ENCODE measurements around the gene CRIP2.

Gene CRIP2

GRCh38 chr14:105490572-105491365 is 16.1 kb downstream of the CRIP2 start, which contains the start of gene TEDC1:
Gene TEDC1 (plus strand): TSS chr14:105491246. CDS start chr14:105491376, 130 bp downstream.
- peak; percentile 51 for TF ChIP-seq CTCF (conservative IDR thresholded peaks at IDR 0.05; ENCODE audit: low read length)
- H3K4me3 ChIP-seq (ENCODE audit: low read length), result peak within 1 kb of the TSS; percentile 69
- peak; percentile 100 for DNase-seq (ENCODE audit: low read depth)

- TF ChIP-seq CTCF (conservative IDR thresholded peaks at IDR 0.05; ENCODE audit: low read length), result no peak
- peak overlapping the region; percentile 61 for H3K4me3 ChIP-seq (ENCODE audit: low read length)
- no peak for DNase-seq (ENCODE audit: low read depth)
Measured at GRCh38 chr14:105491366-105491973, 16.8 kb downstream of the CRIP2 start.

- no peak for DNase-seq (ENCODE audit: low read depth)
- TF ChIP-seq CTCF (conservative IDR thresholded peaks at IDR 0.05; ENCODE audit: low read length), result no peak
- no peak overlapping the region for H3K4me3 ChIP-seq (ENCODE audit: low read length)
Measured at GRCh38 chr14:105492031-105492970, 17.7 kb downstream of the CRIP2 start.

GRCh38 chr14:105492971-105493871 is 18.6 kb downstream of the CRIP2 start:
- no peak for TF ChIP-seq CTCF (conservative IDR thresholded peaks at IDR 0.05; ENCODE audit: low read length)
- no peak for DNase-seq (ENCODE audit: low read depth)
- no peak overlapping the region for H3K4me3 ChIP-seq (ENCODE audit: low read length)

- no peak for DNase-seq (ENCODE audit: low read depth)
- TF ChIP-seq CTCF (conservative IDR thresholded peaks at IDR 0.05; ENCODE audit: low read length), result no peak
- no peak overlapping the region for H3K4me3 ChIP-seq (ENCODE audit: low read length)
Measured at GRCh38 chr14:105493921-105494605, 19.4 kb downstream of the CRIP2 start.

GRCh38 chr14:105494606-105494929 is 19.9 kb downstream of the CRIP2 start:
- no peak for DNase-seq (ENCODE audit: low read depth)
- H3K4me3 ChIP-seq (ENCODE audit: low read length), result no peak overlapping the region
- TF ChIP-seq CTCF (conservative IDR thresholded peaks at IDR 0.05; ENCODE audit: low read length), result no peak
